ENCODE results near the gene KDM4B. TPM values are rescaled to one million over a fixed set of nuclear protein-coding genes. Genes with fewer than 3 reads are reported as not detected.

KDM4B gene
- total RNA-seq, 1 donor from 2014 or later, result 34.6 TPM

GRCh38 chr19:5039642-5040543, 71.0 kb downstream of the KDM4B start:
- ATAC-seq (ENCODE audit: poor library complexity) (no peak), DNase-seq (no peak)
- intact Hi-C loops (cut with DNase I), result no loop called here

GRCh38 chr19:5040544-5041167, 71.7 kb downstream of the KDM4B start:
- ATAC-seq (ENCODE audit: poor library complexity) (no peak), DNase-seq (no peak)
- intact Hi-C loops (cut with DNase I), result no loop called here

- ATAC-seq (ENCODE audit: poor library complexity) (no peak), DNase-seq (no peak)
- intact Hi-C loops (cut with DNase I), result no loop called here
Measured at GRCh38 chr19:5041168-5041912, 72.4 kb downstream of the KDM4B start.

GRCh38 chr19:5041913-5042187, 72.9 kb downstream of the KDM4B start:
- intact Hi-C loops (cut with DNase I), result no loop called here

GRCh38 chr19:5042556-5042955, 73.6 kb downstream of the KDM4B start:
- intact Hi-C loops (cut with DNase I), result no loop called here
- no peak for DNase-seq
- no peak for ATAC-seq (ENCODE audit: poor library complexity)

More at GRCh38 chr19:5041913-5042187, 72.9 kb downstream of the KDM4B start:
- ATAC-seq (ENCODE audit: poor library complexity) (no peak), DNase-seq (no peak)

- ATAC-seq (ENCODE audit: poor library complexity) (no peak), DNase-seq (no peak)
- intact Hi-C loops (cut with DNase I), result no loop called here
Measured at GRCh38 chr19:5045029-5045428, 76.1 kb downstream of the KDM4B start.

GRCh38 chr19:5045956-5046338, 77.0 kb downstream of the KDM4B start:
- DNase-seq (no peak), ATAC-seq (ENCODE audit: poor library complexity) (no peak)
- intact Hi-C loops (cut with DNase I), result no loop called here

- DNase-seq (no peak), ATAC-seq (ENCODE audit: poor library complexity) (peak; percentile 32)
- intact Hi-C loops (cut with DNase I), result no loop called here
Measured at GRCh38 chr19:5046339-5047039, 77.6 kb downstream of the KDM4B start.

GRCh38 chr19:5047251-5047935, 78.5 kb downstream of the KDM4B start:
- ATAC-seq (ENCODE audit: poor library complexity) (no peak), DNase-seq (no peak)
- intact Hi-C loops (cut with DNase I), result no loop called here

GRCh38 chr19:5048091-5048726, 79.3 kb downstream of the KDM4B start:
- intact Hi-C loops (cut with DNase I), result no loop called here
- ATAC-seq (ENCODE audit: poor library complexity) (peak; percentile 90), DNase-seq (peak; percentile 87)

- DNase-seq (no peak), ATAC-seq (ENCODE audit: poor library complexity) (peak; percentile 9)
- intact Hi-C loops (cut with DNase I), result no loop called here
Measured at GRCh38 chr19:5048727-5049553, 80.0 kb downstream of the KDM4B start.

GRCh38 chr19:5049561-5049960, 80.6 kb downstream of the KDM4B start:
- DNase-seq (no peak), ATAC-seq (ENCODE audit: poor library complexity) (no peak)
- intact Hi-C loops (cut with DNase I), result no loop called here

- DNase-seq (no peak), ATAC-seq (ENCODE audit: poor library complexity) (no peak)
- intact Hi-C loops (cut with DNase I), result loop anchor here (5.0 kb wide), 1 partner anchor 527 kb away; no protein-coding TSS in a partner anchor
Measured at GRCh38 chr19:5050067-5050656, 81.2 kb downstream of the KDM4B start.

- DNase-seq (no peak), ATAC-seq (ENCODE audit: poor library complexity) (no peak)
- intact Hi-C loops (cut with DNase I), result loop anchor here (5.0 kb wide), 1 partner anchor 526 kb away; no protein-coding TSS in a partner anchor
Measured at GRCh38 chr19:5050905-5051304, 82.0 kb downstream of the KDM4B start.

GRCh38 chr19:5051619-5052018, 82.7 kb downstream of the KDM4B start:
- intact Hi-C loops (cut with DNase I), result loop anchor here (5.0 kb wide), 1 partner anchor 526 kb away; no protein-coding TSS in a partner anchor
- no peak for DNase-seq
- no peak for ATAC-seq (ENCODE audit: poor library complexity)

GRCh38 chr19:5052515-5052914, 83.6 kb downstream of the KDM4B start:
- no peak for DNase-seq
- intact Hi-C loops (cut with DNase I), result loop anchor here (5.0 kb wide), 1 partner anchor 525 kb away; no protein-coding TSS in a partner anchor
- ATAC-seq (ENCODE audit: poor library complexity), result no peak
